ENCODE results near the gene ERC2. TPM values are rescaled to one million over a fixed set of nuclear protein-coding genes. Genes with fewer than 3 reads are reported as not detected.

ERC2 gene
- total RNA-seq, 3 donors from 2014 or later = 0.16 TPM; not detected in 2

DNA sequence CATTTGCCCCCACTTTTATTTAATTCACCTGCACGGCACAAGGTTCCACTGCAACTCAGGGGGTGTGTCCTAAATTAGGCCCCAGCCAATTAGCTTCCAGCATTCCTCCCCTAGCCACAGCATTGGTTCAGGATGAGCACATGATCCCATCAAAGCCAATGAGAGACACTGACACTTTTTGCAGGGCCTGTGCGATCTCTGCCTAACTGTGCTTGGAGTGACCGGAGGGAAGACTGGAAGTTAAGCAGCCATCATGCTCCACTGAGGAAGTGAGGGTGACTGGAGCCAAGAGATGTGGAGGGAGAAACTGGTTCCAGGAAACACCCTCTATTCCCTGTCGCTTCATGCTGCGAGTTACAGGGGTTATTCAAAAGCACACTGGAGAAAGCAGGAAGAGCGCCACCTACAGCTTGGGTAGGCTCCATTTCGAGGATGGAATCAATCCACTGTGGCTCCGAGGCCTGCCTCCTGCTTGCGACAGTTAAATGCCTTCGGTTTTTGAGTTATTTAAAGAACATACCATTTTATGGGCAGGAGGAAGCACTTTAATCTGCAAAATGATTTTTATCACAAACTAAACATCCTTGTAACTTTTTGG lies 858.9 kb downstream of the ERC2 start:
- Mint-ChIP-seq H3K27me3 (ENCODE audit: low read depth) (peaks cover 2% of the 10 kb centered on the region), H3K4me1 (ENCODE audit: low read depth) (no peaks in the 10 kb centered on the region), H3K36me3 (ENCODE audit: insufficient read depth) (no peaks in the 10 kb centered on the region), H3K4me3 (no peak overlapping the region), H3K9me3 (no peaks in the 10 kb centered on the region)
- DNase-seq (no peak), ATAC-seq (no peak)

- Mint-ChIP-seq H3K4me3 (no peak overlapping the region), H3K9me3 (no peaks in the 10 kb centered on the region)
Observed at GRCh38 chr3:55608301-55608937, 859.8 kb downstream of the ERC2 start.

GRCh38 chr3:55607844-55608243 lies 860.4 kb downstream of the ERC2 start:
- no peaks in the 10 kb centered on the region for H3K4me1 Mint-ChIP-seq (ENCODE audit: low read depth)
- H3K4me3 Mint-ChIP-seq = no peak overlapping the region
- DNase-seq (no peak), ATAC-seq (no peak)
- no peaks in the 10 kb centered on the region for H3K9me3 Mint-ChIP-seq
- H3K27me3 Mint-ChIP-seq (ENCODE audit: low read depth) = no peaks in the 10 kb centered on the region
- H3K36me3 Mint-ChIP-seq (ENCODE audit: insufficient read depth) = no peaks in the 10 kb centered on the region

More at GRCh38 chr3:55608301-55608937, 859.8 kb downstream of the ERC2 start:
- DNase-seq (no peak), ATAC-seq (no peak)
- H3K4me1 Mint-ChIP-seq (ENCODE audit: low read depth) = no peaks in the 10 kb centered on the region
- H3K27me3 Mint-ChIP-seq (ENCODE audit: low read depth) = peaks cover 2% of the 10 kb centered on the region
- no peaks in the 10 kb centered on the region for H3K36me3 Mint-ChIP-seq (ENCODE audit: insufficient read depth)

GRCh38 chr3:55607175-55607574 lies 861.1 kb downstream of the ERC2 start:
- DNase-seq (no peak), ATAC-seq (no peak)
- H3K4me3 Mint-ChIP-seq = no peak overlapping the region
- no peaks in the 10 kb centered on the region for H3K36me3 Mint-ChIP-seq (ENCODE audit: insufficient read depth)
- no peaks in the 10 kb centered on the region for H3K4me1 Mint-ChIP-seq (ENCODE audit: low read depth)
- no peaks in the 10 kb centered on the region for H3K9me3 Mint-ChIP-seq
- no peaks in the 10 kb centered on the region for H3K27me3 Mint-ChIP-seq (ENCODE audit: low read depth)

DNA sequence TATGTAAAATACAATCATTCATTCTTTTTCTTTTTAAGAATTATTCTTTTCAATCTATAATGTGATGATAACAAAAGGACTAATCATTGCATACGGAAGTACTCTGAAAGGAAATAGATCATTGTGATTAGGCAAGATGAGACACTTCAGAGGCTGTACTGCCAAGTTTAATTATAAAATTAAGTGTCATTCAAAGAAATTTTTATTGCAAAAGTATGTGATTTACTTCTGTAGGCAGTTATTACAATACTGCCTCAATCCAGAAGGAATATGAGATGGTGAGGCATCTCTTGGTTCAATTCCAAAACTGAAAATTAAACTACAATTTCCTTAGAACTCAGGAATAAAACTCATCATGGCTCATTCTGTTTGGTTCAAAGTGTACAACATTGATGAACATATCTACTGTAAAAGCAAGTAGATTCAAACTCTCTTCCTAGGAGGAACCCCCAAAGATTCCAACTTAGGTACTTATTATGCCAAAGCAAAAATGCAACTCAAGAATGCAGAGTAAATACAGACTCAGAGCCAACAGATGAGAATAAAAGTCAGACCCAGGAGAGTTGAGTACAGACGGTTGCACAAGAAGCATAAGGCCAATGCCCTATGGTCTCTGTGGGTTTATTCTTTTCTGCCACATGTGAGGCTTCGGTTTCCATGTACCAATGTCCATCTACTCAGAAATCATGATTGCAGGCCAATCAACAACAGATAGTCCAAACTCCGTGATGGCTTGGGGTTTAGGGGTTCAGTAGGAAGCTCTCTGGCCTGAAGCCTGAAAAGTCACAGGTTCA lies 862.6 kb downstream of the ERC2 start:
- Mint-ChIP-seq H3K36me3 (ENCODE audit: insufficient read depth) (no peaks in the 10 kb centered on the region), H3K9me3 (no peaks in the 10 kb centered on the region), H3K4me1 (ENCODE audit: low read depth) (no peaks in the 10 kb centered on the region), H3K27me3 (ENCODE audit: low read depth) (no peaks in the 10 kb centered on the region), H3K4me3 (no peak overlapping the region)
- no peak for DNase-seq
- no peak for ATAC-seq

DNA sequence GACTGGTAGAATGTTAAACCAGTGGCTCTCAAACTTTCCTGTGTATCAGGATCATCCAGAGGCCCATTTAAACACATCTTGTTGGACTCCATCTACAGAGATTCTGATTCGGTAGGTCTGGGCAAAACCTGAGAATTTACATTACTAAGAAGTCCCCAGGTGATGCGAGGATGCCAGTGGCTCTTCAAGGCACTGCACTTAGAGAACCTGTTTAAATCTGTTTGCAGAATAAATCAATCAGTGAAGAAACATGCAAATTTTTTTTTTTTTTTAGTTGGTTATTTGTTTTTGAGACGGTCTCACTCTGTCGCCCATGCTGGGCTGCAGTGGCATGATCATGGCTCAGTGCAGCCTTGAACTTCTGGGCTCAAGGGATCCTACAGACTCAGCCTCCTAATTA lies 863.4 kb downstream of the ERC2 start:
- H3K4me1 Mint-ChIP-seq (ENCODE audit: low read depth) = no peaks in the 10 kb centered on the region
- no peaks in the 10 kb centered on the region for H3K36me3 Mint-ChIP-seq (ENCODE audit: insufficient read depth)
- no peak for DNase-seq
- no peaks in the 10 kb centered on the region for H3K9me3 Mint-ChIP-seq
- ATAC-seq = no peak
- H3K4me3 Mint-ChIP-seq = no peak overlapping the region
- H3K27me3 Mint-ChIP-seq (ENCODE audit: low read depth) = no peaks in the 10 kb centered on the region

- Mint-ChIP-seq H3K27me3 (ENCODE audit: low read depth) (no peaks in the 10 kb centered on the region), H3K9me3 (no peaks in the 10 kb centered on the region), H3K4me1 (ENCODE audit: low read depth) (no peaks in the 10 kb centered on the region), H3K36me3 (ENCODE audit: insufficient read depth) (no peaks in the 10 kb centered on the region), H3K4me3 (no peak overlapping the region)
- DNase-seq (no peak), ATAC-seq (no peak)
Observed at GRCh38 chr3:55604402-55604801, 863.9 kb downstream of the ERC2 start.

GRCh38 chr3:55601366-55602080 lies 866.7 kb downstream of the ERC2 start:
- H3K9me3 Mint-ChIP-seq = no peaks in the 10 kb centered on the region
- H3K4me1 Mint-ChIP-seq (ENCODE audit: low read depth) = no peaks in the 10 kb centered on the region
- H3K27me3 Mint-ChIP-seq (ENCODE audit: low read depth) = peaks cover 2% of the 10 kb centered on the region
- H3K4me3 Mint-ChIP-seq = no peak overlapping the region
- DNase-seq = no peak
- ATAC-seq = no peak
- no peaks in the 10 kb centered on the region for H3K36me3 Mint-ChIP-seq (ENCODE audit: insufficient read depth)

- H3K4me3 Mint-ChIP-seq = no peak overlapping the region
- no peak for ATAC-seq
- H3K9me3 Mint-ChIP-seq = no peaks in the 10 kb centered on the region
- no peaks in the 10 kb centered on the region for H3K36me3 Mint-ChIP-seq (ENCODE audit: insufficient read depth)
- DNase-seq = no peak
- no peaks in the 10 kb centered on the region for H3K4me1 Mint-ChIP-seq (ENCODE audit: low read depth)
- peaks cover 2% of the 10 kb centered on the region for H3K27me3 Mint-ChIP-seq (ENCODE audit: low read depth)
Observed at GRCh38 chr3:55598224-55598623, 870.0 kb downstream of the ERC2 start.

- no peaks in the 10 kb centered on the region for H3K9me3 Mint-ChIP-seq
- ATAC-seq (no peak), DNase-seq (no peak)
- H3K27me3 Mint-ChIP-seq (ENCODE audit: low read depth) = peaks cover 2% of the 10 kb centered on the region
- H3K36me3 Mint-ChIP-seq (ENCODE audit: insufficient read depth) = no peaks in the 10 kb centered on the region
- no peak overlapping the region for H3K4me3 Mint-ChIP-seq
- H3K4me1 Mint-ChIP-seq (ENCODE audit: low read depth) = no peaks in the 10 kb centered on the region
Observed at GRCh38 chr3:55597641-55598040, 870.6 kb downstream of the ERC2 start.

DNA sequence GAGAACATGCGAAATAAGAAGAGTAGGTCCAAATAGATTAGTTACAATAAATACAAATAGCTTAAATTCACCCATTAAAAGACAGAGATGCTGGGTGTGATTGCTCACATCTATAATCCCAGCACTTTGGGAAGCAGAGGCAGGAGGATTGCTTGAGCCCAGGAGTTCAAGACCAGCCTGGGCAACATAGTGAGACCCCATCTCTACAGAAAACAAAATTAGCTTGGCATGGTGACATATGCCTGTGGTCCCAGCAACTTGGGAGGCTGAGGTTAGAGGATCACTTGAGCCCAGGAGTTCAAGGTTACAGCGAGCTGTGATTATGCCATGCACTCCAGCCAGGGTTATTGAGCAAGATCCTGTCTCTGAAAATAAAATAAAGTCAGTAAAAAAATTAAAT lies 872.1 kb downstream of the ERC2 start:
- Mint-ChIP-seq H3K9me3 (no peaks in the 10 kb centered on the region), H3K4me1 (ENCODE audit: low read depth) (no peaks in the 10 kb centered on the region), H3K4me3 (no peak overlapping the region), H3K27me3 (ENCODE audit: low read depth) (peaks cover 2% of the 10 kb centered on the region), H3K36me3 (ENCODE audit: insufficient read depth) (no peaks in the 10 kb centered on the region)
- no peak for ATAC-seq
- DNase-seq = no peak

DNA sequence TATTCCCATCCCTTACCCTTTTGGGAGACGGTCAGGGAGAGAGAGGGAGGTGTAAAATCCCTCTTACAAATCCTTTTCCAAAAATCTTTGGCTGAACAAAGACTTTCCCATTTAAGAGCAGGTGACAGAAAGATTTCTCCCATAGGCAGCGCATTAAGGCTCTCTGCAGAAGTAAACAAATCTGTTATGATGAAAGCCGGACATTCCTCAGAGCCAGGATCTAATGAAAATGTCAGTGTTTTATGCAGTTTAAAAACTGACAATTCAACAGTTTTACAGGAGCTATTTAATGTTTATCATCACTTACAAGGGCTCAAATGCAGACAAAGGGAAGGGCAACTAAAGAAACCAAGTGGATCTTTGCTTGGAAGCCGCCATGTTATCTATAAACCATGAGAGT lies 872.8 kb downstream of the ERC2 start:
- Mint-ChIP-seq H3K27me3 (ENCODE audit: low read depth) (peaks cover 2% of the 10 kb centered on the region), H3K4me3 (no peak overlapping the region), H3K9me3 (no peaks in the 10 kb centered on the region), H3K36me3 (ENCODE audit: insufficient read depth) (no peaks in the 10 kb centered on the region), H3K4me1 (ENCODE audit: low read depth) (no peaks in the 10 kb centered on the region)
- ATAC-seq = no peak
- DNase-seq = no peak

DNA sequence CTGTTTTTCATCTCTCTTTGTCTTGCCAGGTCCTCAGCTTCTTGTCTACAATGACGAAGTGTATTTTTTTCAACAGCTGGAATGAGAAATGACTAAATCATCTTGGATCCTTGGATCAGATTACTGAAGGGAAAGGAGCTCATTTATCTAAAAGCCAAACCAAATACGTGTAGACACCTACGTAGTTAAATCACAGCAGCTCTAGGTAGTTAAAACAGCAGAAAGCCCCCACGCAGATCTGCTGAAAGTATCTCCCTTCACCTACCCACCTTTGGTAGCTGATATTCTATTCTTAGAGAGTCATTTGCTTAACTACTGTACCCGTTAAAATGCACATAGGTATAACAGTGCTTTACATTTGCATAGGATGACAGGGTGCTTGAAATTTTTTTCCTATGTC lies 875.7 kb downstream of the ERC2 start:
- DNase-seq (no peak), ATAC-seq (no peak)
- no peaks in the 10 kb centered on the region for H3K27me3 Mint-ChIP-seq (ENCODE audit: low read depth)
- no peaks in the 10 kb centered on the region for H3K36me3 Mint-ChIP-seq (ENCODE audit: insufficient read depth)
- H3K4me1 Mint-ChIP-seq (ENCODE audit: low read depth) = no peaks in the 10 kb centered on the region
- no peak overlapping the region for H3K4me3 Mint-ChIP-seq
- no peaks in the 10 kb centered on the region for H3K9me3 Mint-ChIP-seq

GRCh38 chr3:55591888-55592287 lies 876.4 kb downstream of the ERC2 start:
- no peaks in the 10 kb centered on the region for H3K27me3 Mint-ChIP-seq (ENCODE audit: low read depth)
- H3K9me3 Mint-ChIP-seq = no peaks in the 10 kb centered on the region
- no peak for DNase-seq
- H3K36me3 Mint-ChIP-seq (ENCODE audit: insufficient read depth) = no peaks in the 10 kb centered on the region
- H3K4me1 Mint-ChIP-seq (ENCODE audit: low read depth) = no peaks in the 10 kb centered on the region
- no peak for ATAC-seq
- H3K4me3 Mint-ChIP-seq = no peak overlapping the region
